ENCODE data around the gene MSH3. TPM values are rescaled to one million over a fixed set of nuclear protein-coding genes. Genes with fewer than 3 reads are reported as not detected.
A peak's percentile ranks its signal among the peaks of the same experiment; 100 is the strongest.

The MSH3 gene
- total and polyA plus RNA-seq, 12 donors, result 2.6 to 15.1 (median 11.6) TPM

- intact Hi-C loops (cut with DNase I), result no loop called here
- ATAC-seq (no peak), DNase-seq (no peak)
- Histone ChIP-seq H3K9me3 (no peaks in the 10 kb centered on the region), H3K4me1 (peaks cover 0 to 24% (median 0%) of the 10 kb centered on the region in 9 donors), H3K27me3 (no peaks in the 10 kb centered on the region), H3K27ac (peak overlapping the region in 1 of 10 donors; percentile 6), H3K36me3 (peaks cover 0 to 26% (median 0%) of the 10 kb centered on the region in 9 donors), H3K4me3 (no peak overlapping the region)
- WGBS, 2 donors, result 88 to 89% methylated on average over 1 of the region's 1 CpG
- TF ChIP-seq CTCF (IDR thresholded peaks at IDR 0.05), result no peak
These were observed 102.8 kb downstream of the MSH3 start for GRCh38 chr5:80757290-80757689.

GRCh38 chr5:80759866-80760577 lies 105.6 kb downstream of the MSH3 start:
- intact Hi-C loops (cut with DNase I), result no loop called here
- no peak overlapping the region for H3K27ac ChIP-seq
- WGBS, 2 donors, result 93 to 95% methylated on average over 5 of the region's 5 CpGs
- H3K4me3 ChIP-seq, result no peak overlapping the region
- H3K9me3 ChIP-seq, result no peaks in the 10 kb centered on the region
- ATAC-seq (no peak), DNase-seq (no peak)
- no peak for TF ChIP-seq CTCF (IDR thresholded peaks at IDR 0.05)
- H3K36me3 ChIP-seq, result peaks cover 0 to 35% (median 0%) of the 10 kb centered on the region in 9 donors
- peaks cover 0 to 17% (median 0%) of the 10 kb centered on the region in 9 donors for H3K4me1 ChIP-seq
- no peaks in the 10 kb centered on the region for H3K27me3 ChIP-seq

- Histone ChIP-seq H3K9me3 (no peaks in the 10 kb centered on the region), H3K4me1 (peaks cover 0 to 10% (median 0%) of the 10 kb centered on the region in 9 donors), H3K36me3 (peaks cover 0 to 35% (median 0%) of the 10 kb centered on the region in 9 donors), H3K27ac (no peak overlapping the region), H3K4me3 (no peak overlapping the region), H3K27me3 (no peaks in the 10 kb centered on the region)
- intact Hi-C loops (cut with DNase I), result no loop called here
- no peak for ATAC-seq
- no peak for DNase-seq
- 97 to 98% methylated on average over 1 of the region's 1 CpG for WGBS, 2 donors
- no peak for TF ChIP-seq CTCF (IDR thresholded peaks at IDR 0.05)
These were observed 106.2 kb downstream of the MSH3 start for GRCh38 chr5:80760680-80761079.

GRCh38 chr5:80761176-80761575 lies 106.7 kb downstream of the MSH3 start:
- no peak for TF ChIP-seq CTCF (IDR thresholded peaks at IDR 0.05)
- H3K27me3 ChIP-seq, result no peaks in the 10 kb centered on the region
- H3K9me3 ChIP-seq, result no peaks in the 10 kb centered on the region
- 96 to 98% methylated on average over 5 of the region's 5 CpGs for WGBS, 2 donors
- H3K4me3 ChIP-seq, result no peak overlapping the region
- intact Hi-C loops (cut with DNase I), result no loop called here
- H3K4me1 ChIP-seq, result peaks cover 0 to 5% (median 0%) of the 10 kb centered on the region in 9 donors
- ATAC-seq (no peak), DNase-seq (no peak)
- H3K36me3 ChIP-seq, result peaks cover 0 to 35% (median 0%) of the 10 kb centered on the region in 9 donors
- H3K27ac ChIP-seq, result no peak overlapping the region

Measured in heart right ventricle (tissue), 16 donors.